ENCODE results near the gene MYO1A.

Gene MYO1A

GRCh38 chr12:57049890-57050289 is at the start of gene MYO1A:
TSS of gene MYO1A (minus strand) at chr12:57050129. CDS start at chr12:57048323, 1,806 bp downstream.
- Mint-ChIP-seq H3K4me3 (no peak within 1 kb of the TSS), H3K4me1 (peaks cover 17 to 21% of the 10 kb centered on the region in 2 donors), H3K36me3 (peaks cover 0 to 13% of the 10 kb centered on the region in 2 donors), H3K27me3 (peaks cover 0 to 6% of the 10 kb centered on the region in 2 donors), H3K9me3 (no peaks in the 10 kb centered on the region), H3K27ac (no peak within 1 kb of the TSS)
- no peak for ATAC-seq (replicated peaks)
- DNase-seq = no peak

GRCh38 chr12:57099047-57099714 is 49.3 kb upstream of the MYO1A start:
- Mint-ChIP-seq H3K9me3 (no peaks in the 10 kb centered on the region), H3K36me3 (peaks cover 56 to 75% of the 10 kb centered on the region in 2 donors), H3K4me3 (peak overlapping the region in 1 of 2 donors; percentile 5), H3K27ac (peak overlapping the region; percentile 91), H3K4me1 (peaks cover 58 to 81% of the 10 kb centered on the region in 2 donors), H3K27me3 (no peaks in the 10 kb centered on the region)
- ATAC-seq (replicated peaks) (no peak), DNase-seq (no peak)

GRCh38 chr12:57098546-57098945 is 48.6 kb upstream of the MYO1A start:
- H3K4me1 Mint-ChIP-seq = peaks cover 60 to 81% of the 10 kb centered on the region in 2 donors
- H3K4me3 Mint-ChIP-seq = peak overlapping the region in 1 of 2 donors; percentile 5
- H3K36me3 Mint-ChIP-seq = peaks cover 57 to 75% of the 10 kb centered on the region in 2 donors
- no peaks in the 10 kb centered on the region for H3K27me3 Mint-ChIP-seq
- H3K9me3 Mint-ChIP-seq = no peaks in the 10 kb centered on the region
- DNase-seq (no peak), ATAC-seq (replicated peaks) (no peak)
- peak overlapping the region; percentile 91 for H3K27ac Mint-ChIP-seq

- Mint-ChIP-seq H3K4me1 (peaks cover 68 to 84% of the 10 kb centered on the region in 2 donors), H3K9me3 (no peaks in the 10 kb centered on the region), H3K27me3 (no peaks in the 10 kb centered on the region), H3K4me3 (no peak overlapping the region), H3K36me3 (peaks cover 65 to 81% of the 10 kb centered on the region in 2 donors), H3K27ac (no peak overlapping the region)
- no peak for DNase-seq
- ATAC-seq (replicated peaks) = no peak
Observed at GRCh38 chr12:57097554-57097835, 47.6 kb upstream of the MYO1A start.

GRCh38 chr12:57096748-57097553 is 47.0 kb upstream of the MYO1A start:
- H3K4me1 Mint-ChIP-seq = peaks cover 65 to 84% of the 10 kb centered on the region in 2 donors
- peak overlapping the region; percentile 77 for H3K27ac Mint-ChIP-seq
- DNase-seq = no peak
- ATAC-seq (replicated peaks) = no peak
- H3K27me3 Mint-ChIP-seq = no peaks in the 10 kb centered on the region
- H3K9me3 Mint-ChIP-seq = no peaks in the 10 kb centered on the region
- peaks cover 64 to 81% of the 10 kb centered on the region in 2 donors for H3K36me3 Mint-ChIP-seq
- H3K4me3 Mint-ChIP-seq = peak overlapping the region in 1 of 2 donors; percentile 12

- Mint-ChIP-seq H3K36me3 (peaks cover 65 to 85% of the 10 kb centered on the region in 2 donors), H3K4me1 (peaks cover 68 to 85% of the 10 kb centered on the region in 2 donors), H3K27ac (peak overlapping the region; percentile 77), H3K4me3 (peak overlapping the region; percentile 3 to 59), H3K27me3 (no peaks in the 10 kb centered on the region), H3K9me3 (no peaks in the 10 kb centered on the region)
- ATAC-seq (replicated peaks) (no peak), DNase-seq (no peak)
Observed at GRCh38 chr12:57096099-57096572, 46.2 kb upstream of the MYO1A start.

- Mint-ChIP-seq H3K36me3 (peaks cover 63 to 90% of the 10 kb centered on the region in 2 donors), H3K9me3 (no peaks in the 10 kb centered on the region)
Observed at GRCh38 chr12:57095440-57095839, 45.5 kb upstream of the MYO1A start.

GRCh38 chr12:57094208-57095160 is 44.6 kb upstream of the MYO1A start:
- no peak for DNase-seq
- ATAC-seq (replicated peaks) = peak; percentile 8 to 14
- no peaks in the 10 kb centered on the region for H3K9me3 Mint-ChIP-seq
- peak overlapping the region; percentile 73 to 83 for H3K4me3 Mint-ChIP-seq
- peak overlapping the region; percentile 96 for H3K27ac Mint-ChIP-seq
- H3K4me1 Mint-ChIP-seq = peaks cover 74 to 91% of the 10 kb centered on the region in 2 donors
- no peaks in the 10 kb centered on the region for H3K27me3 Mint-ChIP-seq
- peaks cover 61 to 87% of the 10 kb centered on the region in 2 donors for H3K36me3 Mint-ChIP-seq

More at GRCh38 chr12:57095440-57095839, 45.5 kb upstream of the MYO1A start:
- DNase-seq (no peak), ATAC-seq (replicated peaks) (no peak)
- Mint-ChIP-seq H3K27ac (peak overlapping the region; percentile 96), H3K27me3 (no peaks in the 10 kb centered on the region), H3K4me3 (no peak overlapping the region), H3K4me1 (peaks cover 74 to 91% of the 10 kb centered on the region in 2 donors)

- Mint-ChIP-seq H3K4me3 (peak overlapping the region; percentile 73 to 83), H3K4me1 (peaks cover 67 to 84% of the 10 kb centered on the region in 2 donors), H3K36me3 (peaks cover 53 to 80% of the 10 kb centered on the region in 2 donors), H3K9me3 (no peaks in the 10 kb centered on the region), H3K27ac (peak overlapping the region; percentile 96), H3K27me3 (no peaks in the 10 kb centered on the region)
- peak; percentile 51 for ATAC-seq (replicated peaks)
- peak; percentile 52 for DNase-seq
Observed at GRCh38 chr12:57093415-57094207, 43.7 kb upstream of the MYO1A start.

- Mint-ChIP-seq H3K36me3 (peaks cover 51 to 77% of the 10 kb centered on the region in 2 donors), H3K4me1 (peaks cover 63 to 86% of the 10 kb centered on the region in 2 donors), H3K9me3 (no peaks in the 10 kb centered on the region), H3K4me3 (peak overlapping the region; percentile 59 to 73), H3K27ac (peak overlapping the region; percentile 96), H3K27me3 (no peaks in the 10 kb centered on the region)
- DNase-seq (no peak), ATAC-seq (replicated peaks) (no peak)
Observed at GRCh38 chr12:57092876-57093414, 43.0 kb upstream of the MYO1A start.

- Mint-ChIP-seq H3K36me3 (peaks cover 50 to 76% of the 10 kb centered on the region in 2 donors), H3K4me3 (peak overlapping the region; percentile 57 to 73), H3K27me3 (no peaks in the 10 kb centered on the region), H3K4me1 (peaks cover 66 to 89% of the 10 kb centered on the region in 2 donors), H3K27ac (peak overlapping the region; percentile 96), H3K9me3 (no peaks in the 10 kb centered on the region)
- DNase-seq = no peak
- ATAC-seq (replicated peaks) = no peak
Observed at GRCh38 chr12:57092529-57092862, 42.6 kb upstream of the MYO1A start.

GRCh38 chr12:57091638-57092528 is 42.0 kb upstream of the MYO1A start:
- no peaks in the 10 kb centered on the region for H3K27me3 Mint-ChIP-seq
- ATAC-seq (replicated peaks) = no peak
- H3K36me3 Mint-ChIP-seq = peaks cover 44 to 70% of the 10 kb centered on the region in 2 donors
- peak overlapping the region; percentile 96 for H3K27ac Mint-ChIP-seq
- peak overlapping the region; percentile 58 to 73 for H3K4me3 Mint-ChIP-seq
- DNase-seq = no peak
- H3K9me3 Mint-ChIP-seq = no peaks in the 10 kb centered on the region
- peaks cover 61 to 83% of the 10 kb centered on the region in 2 donors for H3K4me1 Mint-ChIP-seq
